DOHH2 (cell line): ENCODE data around the gene QRICH2.
"Not testable (repeated sequence)": the region's sequence is repeated elsewhere in the genome, so short reads cannot be mapped to it uniquely, and the experiment has no call there.

Source experiments
- H3F3A ChIP-seq: fragments of 200-600 bp; sonication (generic), shearing (Covaris generic); 2 replicates; pipeline ENCODE4 v1.6.0; 2016; ENCODE audit warnings: antibody characterized with exemption, mild to moderate bottlenecking; ENCODE audit not compliant: control insufficient read depth, insufficient read depth
- H3K27ac ChIP-seq: fragments of 200-600 bp; sonication (generic); 2 replicates; pipeline ENCODE4 v1.5.1; 2014; ENCODE audit warnings: low read depth, mild to moderate bottlenecking, low read length, moderate library complexity
- H3K27me3 ChIP-seq: fragments of 200-600 bp; sonication (generic); 2 replicates; pipeline ENCODE4 v1.6.1; 2014; ENCODE audit warnings: mild to moderate bottlenecking, low read length, mixed read lengths; ENCODE audit not compliant: control insufficient read depth
- H3K36me3 ChIP-seq: fragments of 200-600 bp; sonication (generic); 2 replicates; pipeline ENCODE4 v1.6.1; 2014; ENCODE audit warnings: mild to moderate bottlenecking, low read length, moderate library complexity, mixed read lengths; ENCODE audit not compliant: control insufficient read depth
- H3K4me1 ChIP-seq: fragments of 200-600 bp; sonication (generic); 2 replicates; pipeline ENCODE4 v1.6.1; 2014; ENCODE audit warnings: mild to moderate bottlenecking, low read length, mixed read lengths; ENCODE audit not compliant: control insufficient read depth
- H3K4me2 ChIP-seq: fragments of 200-600 bp; sonication (generic); 2 replicates; pipeline ENCODE4 v1.6.0; 2014; ENCODE audit warnings: mild to moderate bottlenecking, low read length, moderate library complexity
- H3K4me3 ChIP-seq: fragments of 200-600 bp; sonication (generic); 2 replicates; pipeline ENCODE4 v1.5.1; 2014; ENCODE audit warnings: mild to moderate bottlenecking, low read length, mixed read lengths
- H3K79me2 ChIP-seq: fragments of 200-600 bp; sonication (generic); 2 replicates; pipeline ENCODE4 v1.6.1; 2014; ENCODE audit warnings: mild to moderate bottlenecking, low read length, mixed read lengths; ENCODE audit not compliant: control insufficient read depth
- H3K9me2 ChIP-seq: fragments of 200-600 bp; sonication (generic); replicated peaks from 2 replicates; pipeline ENCODE4 v1.6.1; 2014; ENCODE audit warnings: mild to moderate bottlenecking, low read length, mixed read lengths; ENCODE audit not compliant: control insufficient read depth
- H3K9me3 ChIP-seq: fragments of 200-600 bp; sonication (generic); 2 replicates; pipeline ENCODE4 v1.6.1; 2014; ENCODE audit warnings: antibody characterized with exemption, low read length, mixed read lengths; ENCODE audit not compliant: control insufficient read depth, insufficient read depth
- H4K20me1 ChIP-seq: fragments of 200-600 bp; sonication (generic); 2 replicates; pipeline ENCODE4 v1.6.0; 2014; ENCODE audit warnings: low read depth, mild to moderate bottlenecking, antibody characterized with exemption, low read length, moderate library complexity; ENCODE audit not compliant: control insufficient read depth, insufficient read depth
- CTCF ChIP-seq: fragments of 200-600 bp; sonication (generic); IDR thresholded peaks from one replicate; pipeline ENCODE4 v1.5.1; 2014; ENCODE audit warnings: antibody characterized with exemption, mild to moderate bottlenecking, low read depth, low read length; ENCODE audit not compliant: poor library complexity, severe bottlenecking
- EZH2phosphoT487 ChIP-seq: fragments of 200-600 bp; sonication (generic); IDR thresholded peaks from 2 replicates; pipeline ENCODE4 v1.6.1; 2017; ENCODE audit warnings: borderline replicate concordance, mild to moderate bottlenecking, antibody characterized with exemption, low read length, moderate library complexity, mixed read lengths

QRICH2 gene

GRCh38 chr17:76253841-76254240, 54.2 kb downstream of the QRICH2 start:
- H3K4me3 ChIP-seq = no peak overlapping the region
- no peaks in the 10 kb centered on the region for H3K9me3 ChIP-seq
- H3K79me2 ChIP-seq = no peaks in the 10 kb centered on the region
- H4K20me1 ChIP-seq = no peaks in the 10 kb centered on the region
- H3K4me2 ChIP-seq = no peak overlapping the region
- H3K4me1 ChIP-seq = peaks cover 19% of the 10 kb centered on the region
- no peaks in the 10 kb centered on the region for H3K9me2 ChIP-seq
- TF ChIP-seq EZH2phosphoT487 = no peak
- no peak for TF ChIP-seq CTCF
- H3K27me3 ChIP-seq = no peaks in the 10 kb centered on the region
- no peaks in the 10 kb centered on the region for H3K36me3 ChIP-seq
- no peaks in the 10 kb centered on the region for H3F3A ChIP-seq
- H3K27ac ChIP-seq = no peak overlapping the region

- not testable (repeated sequence) for H3K9me2 ChIP-seq, H3K27me3 ChIP-seq, H3K27ac ChIP-seq, H3K4me2 ChIP-seq, H3K4me3 ChIP-seq, H3F3A ChIP-seq, H4K20me1 ChIP-seq, H3K36me3 ChIP-seq, H3K9me3 ChIP-seq, H3K79me2 ChIP-seq
- H3K4me1 ChIP-seq = peaks cover 14% of the 10 kb centered on the region
Observed at GRCh38 chr17:76252967-76253766, 54.9 kb downstream of the QRICH2 start.

- Histone ChIP-seq H3F3A (no peaks in the 10 kb centered on the region), H4K20me1 (no peaks in the 10 kb centered on the region), H3K4me2 (peak overlapping the region; percentile 32), H3K9me3 (no peaks in the 10 kb centered on the region), H3K4me1 (peaks cover 14% of the 10 kb centered on the region), H3K9me2 (no peaks in the 10 kb centered on the region), H3K27me3 (no peaks in the 10 kb centered on the region), H3K4me3 (peak overlapping the region; percentile 17; the same call in 1 of the 2 replicates), H3K36me3 (no peaks in the 10 kb centered on the region), H3K79me2 (no peaks in the 10 kb centered on the region), H3K27ac (no peak overlapping the region)
- no peak for TF ChIP-seq EZH2phosphoT487
- no peak for TF ChIP-seq CTCF
Observed at GRCh38 chr17:76252040-76252954, 55.8 kb downstream of the QRICH2 start.
